Embryonic facial prominence (tissue), 1 donor: Measurements from ENCODE around the gene PCDHA10.
"Not testable (repeated sequence)": the region's sequence is repeated elsewhere in the genome, so short reads cannot be mapped to it uniquely, and the experiment has no call there.

ENCODE experiments used
- DNase-seq: peaks from one replicate; pipeline ENCODE4 v3.0.0-alpha.2; 2016; ENCODE audit errors: extremely low spot score

PCDHA10 gene

GRCh38 chr5:140855772-140856674 is at the start of gene PCDHA10:
Gene PCDHA10 (plus strand): TSS chr5:140855897. CDS start chr5:140856049, 152 bp downstream.
- DNase-seq: no peak

GRCh38 chr5:140806834-140807775 is 48.6 kb upstream of the PCDHA10 start, which contains the start of gene PCDHA4:
Gene PCDHA4 (plus strand): TSS chr5:140807068.
- DNase-seq: no peak

- DNase-seq: not testable (repeated sequence)
These were observed 47.3 kb upstream of the PCDHA10 start for GRCh38 chr5:140808241-140808888.

- DNase-seq: no peak
These were observed 46.8 kb upstream of the PCDHA10 start for GRCh38 chr5:140808889-140809291.

- no peak for DNase-seq
These were observed 34.1 kb upstream of the PCDHA10 start, which contains the start of gene PCDHA5 for GRCh38 chr5:140821375-140822280. Gene PCDHA5 (plus strand): TSS chr5:140821613.

DNA sequence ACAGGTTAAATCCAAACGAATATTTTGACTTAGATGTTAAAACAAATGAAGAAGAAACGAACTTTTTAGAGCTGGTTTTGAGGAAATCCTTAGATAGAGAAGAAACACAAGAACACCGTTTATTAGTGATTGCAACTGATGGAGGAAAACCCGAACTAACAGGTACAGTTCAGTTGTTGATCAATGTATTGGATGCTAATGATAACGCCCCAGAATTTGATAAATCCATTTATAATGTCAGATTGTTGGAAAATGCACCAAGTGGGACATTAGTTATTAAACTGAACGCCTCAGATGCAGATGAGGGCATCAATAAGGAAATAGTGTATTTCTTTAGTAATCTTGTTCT is 33.4 kb upstream of the PCDHA10 start:
- DNase-seq: no peak

GRCh38 chr5:140822969-140823368 is 32.7 kb upstream of the PCDHA10 start:
- DNase-seq: not testable (repeated sequence)

GRCh38 chr5:140823475-140823874 is 32.2 kb upstream of the PCDHA10 start:
- DNase-seq: no peak

DNA sequence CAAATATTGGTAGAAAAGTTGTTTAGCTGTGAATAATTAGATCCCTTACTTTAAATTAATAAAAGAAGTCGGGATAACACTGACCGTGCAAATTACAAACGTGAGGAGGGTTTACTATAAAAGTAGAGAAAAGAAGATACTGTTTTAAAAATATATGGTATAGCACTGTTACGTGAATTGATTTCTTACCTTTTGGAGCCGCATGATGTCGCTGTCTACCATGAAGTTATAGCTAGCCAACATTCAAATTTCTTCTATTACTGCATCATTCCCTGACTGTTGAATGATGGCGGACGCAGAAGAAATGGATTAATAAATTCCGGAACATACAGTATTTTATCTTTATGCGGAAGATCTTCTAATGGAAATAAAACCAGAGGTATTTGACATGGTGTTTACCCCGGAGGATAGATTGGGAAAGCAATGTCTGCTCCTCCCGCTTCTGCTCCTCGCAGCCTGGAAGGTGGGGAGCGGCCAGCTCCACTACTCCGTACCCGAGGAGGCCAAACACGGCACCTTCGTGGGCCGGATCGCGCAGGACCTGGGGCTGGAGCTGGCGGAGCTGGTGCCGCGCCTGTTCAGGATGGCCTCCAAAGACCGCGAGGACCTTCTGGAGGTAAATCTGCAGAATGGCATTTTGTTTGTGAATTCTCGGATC is 27.9 kb upstream of the PCDHA10 start, which contains the start of gene PCDHA6:
TSS of gene PCDHA6 (plus strand) at position 257 of the 658 bp plus-strand sequence. CDS start at position 389, 132 bp downstream.
- DNase-seq: no peak

- DNase-seq: no peak
These were observed 27.3 kb upstream of the PCDHA10 start for GRCh38 chr5:140828362-140828737.

DNA sequence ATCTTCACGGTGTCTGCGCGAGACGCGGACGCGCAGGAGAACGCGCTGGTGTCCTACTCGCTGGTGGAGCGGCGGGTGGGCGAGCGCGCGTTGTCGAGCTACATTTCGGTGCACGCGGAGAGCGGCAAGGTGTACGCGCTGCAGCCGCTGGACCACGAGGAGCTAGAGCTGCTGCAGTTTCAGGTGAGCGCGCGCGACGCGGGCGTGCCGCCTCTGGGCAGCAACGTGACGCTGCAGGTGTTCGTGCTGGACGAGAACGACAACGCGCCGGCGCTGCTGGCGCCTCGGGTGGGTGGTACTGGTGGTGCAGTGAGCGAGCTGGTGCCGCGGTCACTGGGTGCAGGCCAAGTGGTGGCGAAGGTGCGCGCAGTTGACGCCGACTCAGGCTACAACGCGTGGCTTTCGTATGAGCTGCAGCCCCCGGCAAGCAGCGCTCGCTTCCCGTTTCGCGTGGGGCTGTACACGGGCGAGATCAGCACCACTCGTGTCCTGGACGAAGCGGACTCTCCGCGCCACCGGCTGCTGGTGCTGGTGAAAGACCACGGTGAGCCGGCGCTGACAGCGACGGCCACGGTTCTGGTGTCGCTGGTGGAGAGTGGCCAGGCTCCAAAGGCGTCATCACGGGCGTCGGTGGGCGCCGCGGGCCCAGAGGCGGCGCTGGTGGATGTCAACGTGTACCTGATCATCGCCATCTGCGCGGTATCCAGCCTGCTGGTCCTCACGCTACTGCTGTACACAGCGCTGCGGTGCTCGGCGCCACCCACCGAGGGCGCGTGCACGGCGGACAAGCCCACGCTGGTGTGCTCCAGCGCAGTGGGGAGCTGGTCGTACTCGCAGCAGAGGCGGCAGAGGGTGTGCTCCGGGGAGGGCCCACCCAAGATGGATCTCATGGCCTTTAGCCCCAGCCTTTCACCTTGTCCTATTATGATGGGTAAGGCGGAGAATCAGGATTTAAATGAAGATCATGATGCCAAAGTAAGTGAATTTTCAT is 25.9 kb upstream of the PCDHA10 start:
- not testable (repeated sequence) for DNase-seq

DNA sequence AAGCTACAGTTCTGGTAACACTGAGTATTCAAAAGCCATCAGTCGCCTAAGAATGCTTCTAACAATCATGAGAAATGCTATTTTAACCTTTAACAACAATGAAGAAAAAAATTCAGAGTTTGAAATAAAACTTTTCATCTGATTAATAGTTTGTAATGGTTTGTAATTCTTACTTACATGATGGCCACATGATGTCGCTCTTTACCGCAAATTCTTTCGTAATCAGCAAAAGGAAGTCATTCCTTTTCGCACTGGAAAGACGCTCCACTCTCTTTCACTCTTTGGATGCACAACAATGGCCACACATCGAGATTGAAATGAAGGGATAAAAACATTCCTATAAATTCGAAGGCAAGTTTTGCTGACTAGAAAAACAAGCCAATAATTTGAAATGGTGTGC is 21.7 kb upstream of the PCDHA10 start, which contains the start of gene PCDHA7:
TSS of gene PCDHA7 (plus strand) at position 277 of the 400 bp plus-strand sequence. CDS start at position 392, 115 bp downstream.
- DNase-seq: no peak

GRCh38 chr5:140834439-140835008 is 21.2 kb upstream of the PCDHA10 start:
- DNase-seq: not testable (repeated sequence)

GRCh38 chr5:140835622-140836510 is 19.8 kb upstream of the PCDHA10 start:
- DNase-seq: no peak

DNA sequence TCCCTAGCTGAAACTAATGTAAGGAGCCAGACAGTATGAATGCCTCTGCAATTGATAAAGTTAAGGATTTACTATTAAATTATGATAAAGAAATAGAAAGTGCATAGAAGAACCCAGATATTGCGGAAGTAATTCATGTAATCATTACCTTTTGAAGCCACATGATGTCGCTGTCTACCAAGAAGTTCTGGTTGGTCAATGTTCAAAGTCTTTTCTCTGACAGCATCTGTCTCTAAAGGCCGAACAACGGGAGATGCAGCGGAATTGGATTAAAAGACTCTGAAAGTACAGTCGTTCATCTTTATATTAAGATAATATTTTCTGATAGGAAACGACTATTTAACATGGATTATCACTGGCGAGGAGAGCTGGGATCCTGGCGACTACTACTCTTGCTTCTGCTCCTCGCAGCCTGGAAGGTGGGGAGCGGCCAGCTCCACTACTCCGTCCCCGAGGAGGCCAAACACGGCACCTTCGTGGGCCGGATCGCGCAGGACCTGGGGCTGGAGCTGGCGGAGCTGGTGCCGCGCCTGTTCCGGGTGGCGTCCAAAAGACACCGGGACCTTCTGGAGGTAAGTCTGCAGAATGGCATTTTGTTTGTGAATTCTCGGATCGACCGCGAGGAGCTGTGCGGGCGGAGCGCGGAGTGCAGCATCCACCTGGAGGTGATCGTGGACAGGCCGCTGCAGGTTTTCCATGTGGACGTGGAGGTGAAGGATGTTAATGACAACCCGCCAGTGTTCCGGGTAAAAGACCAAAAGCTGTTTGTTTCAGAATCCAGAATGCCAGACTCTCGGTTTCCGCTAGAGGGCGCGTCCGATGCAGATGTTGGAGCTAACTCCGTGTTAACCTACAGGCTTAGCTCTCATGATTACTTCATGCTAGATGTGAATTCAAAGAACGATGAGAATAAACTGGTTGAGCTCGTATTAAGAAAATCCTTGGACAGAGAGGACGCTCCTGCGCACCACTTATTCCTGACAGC is 14.4 kb upstream of the PCDHA10 start, which contains the start of gene PCDHA8:
TSS of gene PCDHA8 (plus strand) at position 210 of the 985 bp plus-strand sequence. CDS start at position 345, 135 bp downstream.
- no peak for DNase-seq
